Dermis microvascular lymphatic vessel endothelial cell (primary cell): ENCODE measurements around the gene CELA3B. TPM values are rescaled to one million over a fixed set of nuclear protein-coding genes. Genes with fewer than 3 reads are reported as not detected.
A peak's percentile ranks its signal among the peaks of the same experiment; 100 is the strongest.
"Not testable (repeated sequence)": the region's sequence is repeated elsewhere in the genome, so short reads cannot be mapped to it uniquely, and the experiment has no call there.

Experiments used
- DNase-seq, 2 donors: peaks; one replicate each; pipeline versions ENCODE4 v3.0.0 to v3.0.0-alpha.2; 2010; ENCODE audit warnings: low read depth in 2 of 2
- total RNA-seq: library from RNA; depleted of rRNA; stranded (reverse); fragments of >200 nt; gene quantifications from 2 replicates; pipeline ENCODE4 v1.2.1, GENCODE V29; 2014

CELA3B gene
- total RNA-seq, 1 donor from 2014 or later = 0.13 TPM

DNA sequence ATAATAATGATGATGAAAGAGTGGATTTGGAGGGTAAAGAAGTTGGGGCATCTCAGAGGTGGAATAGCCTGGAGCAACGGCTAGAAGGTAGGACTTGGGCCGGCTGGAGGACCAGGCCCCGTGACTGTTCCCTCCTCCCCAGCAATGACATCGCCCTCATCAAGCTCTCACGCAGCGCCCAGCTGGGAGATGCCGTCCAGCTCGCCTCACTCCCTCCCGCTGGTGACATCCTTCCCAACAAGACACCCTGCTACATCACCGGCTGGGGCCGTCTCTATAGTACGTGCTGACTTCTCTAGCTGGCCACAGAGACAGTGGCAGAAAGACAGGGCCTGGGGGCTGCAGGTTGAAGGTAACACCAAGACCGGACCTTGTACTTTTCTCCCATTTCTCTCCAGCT is 29.9 kb downstream of the CELA3B start:
- not testable (repeated sequence) for DNase-seq

DNA sequence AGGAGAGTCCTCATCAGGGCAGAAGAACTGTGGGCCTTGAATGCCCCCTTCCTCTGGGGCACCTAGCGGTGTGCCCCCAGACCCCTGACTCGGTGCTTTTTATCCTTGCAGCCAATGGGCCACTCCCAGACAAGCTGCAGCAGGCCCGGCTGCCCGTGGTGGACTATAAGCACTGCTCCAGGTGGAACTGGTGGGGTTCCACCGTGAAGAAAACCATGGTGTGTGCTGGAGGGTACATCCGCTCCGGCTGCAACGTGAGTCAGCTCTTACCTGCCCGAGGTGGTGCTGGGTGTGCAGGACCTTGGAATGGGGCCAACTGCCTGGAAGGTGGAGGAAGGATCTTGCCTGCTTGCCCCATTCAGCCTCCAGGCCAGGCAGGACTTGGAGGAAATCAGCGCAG is 30.4 kb downstream of the CELA3B start:
- not testable (repeated sequence) for DNase-seq

DNA sequence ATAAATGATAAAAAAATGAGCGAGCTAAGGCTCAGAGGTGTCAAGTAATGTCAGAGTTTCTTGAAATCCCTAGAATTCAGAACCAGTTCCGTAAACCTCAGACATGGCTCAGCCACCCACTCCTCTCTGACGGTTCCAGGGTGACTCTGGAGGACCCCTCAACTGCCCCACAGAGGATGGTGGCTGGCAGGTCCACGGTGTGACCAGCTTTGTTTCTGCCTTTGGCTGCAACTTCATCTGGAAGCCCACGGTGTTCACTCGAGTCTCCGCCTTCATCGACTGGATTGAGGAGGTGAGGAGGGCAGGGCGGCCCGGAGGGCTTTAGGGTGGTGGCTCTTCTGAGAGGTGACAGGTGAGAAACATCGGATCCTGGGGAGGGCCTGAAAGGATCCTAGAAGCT is 32.7 kb downstream of the CELA3B start:
- DNase-seq = not testable (repeated sequence)

DNA sequence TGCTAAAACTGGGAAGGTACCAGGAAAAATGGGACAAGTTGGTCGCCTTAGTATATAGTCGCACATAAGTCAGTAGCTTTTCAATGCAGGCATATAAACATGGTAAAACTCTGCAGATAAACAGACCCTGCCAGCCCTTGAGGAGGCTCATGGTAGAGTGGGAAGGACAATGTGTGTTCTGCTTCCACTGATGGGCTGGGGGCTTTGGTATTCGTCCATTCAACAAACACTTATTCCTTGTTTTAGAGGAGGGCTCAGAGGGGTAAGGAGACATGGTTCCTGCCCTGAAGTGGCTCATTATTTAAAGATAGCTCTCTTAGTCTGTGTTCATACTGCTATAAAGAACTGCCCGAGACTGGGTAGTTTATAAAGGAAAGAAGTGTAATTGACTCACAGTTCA is 35.9 kb downstream of the CELA3B start:
- DNase-seq = not testable (repeated sequence)

DNA sequence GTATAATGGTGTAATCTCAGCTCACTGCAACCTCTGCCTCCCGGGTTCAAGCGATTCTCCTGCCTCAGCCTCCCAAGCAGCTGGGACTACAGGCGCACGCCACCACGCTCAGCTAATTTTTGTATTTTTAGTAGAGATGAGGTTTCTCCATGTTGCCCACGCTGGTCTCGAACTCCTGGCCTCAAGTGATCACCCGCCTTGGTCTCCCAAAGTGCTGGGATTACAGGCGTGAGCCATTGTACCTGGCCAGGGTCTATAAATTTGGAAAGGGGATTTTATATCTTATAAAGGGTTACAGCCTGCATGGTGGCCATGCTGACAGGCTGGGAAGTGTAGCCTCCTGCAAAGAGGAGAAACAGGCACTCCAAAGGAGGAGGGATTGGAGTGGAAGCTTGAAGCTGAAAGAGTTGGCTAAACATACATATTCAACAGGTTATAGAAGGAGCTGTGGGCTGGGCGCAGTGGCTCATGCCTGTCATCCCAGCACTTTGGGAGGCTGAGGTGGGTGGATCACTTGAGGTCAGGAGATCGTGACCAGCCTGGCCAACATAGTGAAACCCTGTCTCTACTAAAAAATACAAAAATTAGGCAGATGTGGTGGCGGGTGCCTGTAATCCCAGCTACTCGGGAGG is 37.9 kb downstream of the CELA3B start:
- DNase-seq = not testable (repeated sequence)

DNA sequence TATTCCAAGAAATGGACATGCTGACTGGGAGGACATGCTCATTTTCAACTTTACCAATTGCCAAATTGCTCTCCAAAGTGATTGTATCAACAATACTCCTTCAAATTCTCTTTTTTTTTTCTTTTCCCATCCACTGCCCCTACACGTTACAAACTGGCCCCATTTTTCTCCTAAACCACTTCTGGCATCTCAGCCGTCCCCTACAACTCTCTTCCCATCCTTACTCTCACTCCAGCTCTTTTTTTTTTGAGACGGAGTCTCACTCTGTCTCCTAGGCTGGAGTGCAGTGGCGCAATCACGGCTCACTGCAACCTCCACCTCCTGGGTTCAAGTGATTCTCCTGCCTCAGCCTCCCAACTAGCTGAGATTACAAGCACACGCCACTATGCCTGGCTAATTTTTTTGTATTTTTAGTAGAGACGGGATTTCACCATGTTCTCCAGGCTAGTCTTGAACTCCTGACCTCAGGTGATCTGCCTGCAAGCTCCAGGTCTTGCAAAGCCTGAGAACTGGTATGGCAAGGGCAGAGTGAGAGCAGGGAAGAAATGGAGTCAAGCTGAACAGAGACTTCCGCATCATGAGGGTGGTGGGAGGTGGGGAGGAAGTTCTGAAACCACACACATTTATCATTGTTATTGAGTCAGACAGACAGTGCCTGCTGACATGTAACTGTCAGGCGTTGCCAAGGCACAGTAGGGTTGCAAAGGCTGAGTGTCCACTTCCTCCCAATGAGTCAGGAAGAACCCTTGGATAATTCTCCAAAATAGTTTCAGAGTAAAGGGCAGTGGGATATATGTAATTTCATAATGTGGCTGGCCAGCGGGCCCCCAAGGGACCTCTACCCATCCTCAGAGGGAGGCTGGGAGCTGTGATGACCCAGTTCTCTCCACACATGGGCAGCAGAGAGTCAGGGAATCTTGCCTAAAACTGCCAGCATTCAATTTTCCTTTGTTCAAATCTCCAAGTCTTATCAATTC is 42.0 kb downstream of the CELA3B start:
- peak in 1 of 2 donors; percentile 89 for DNase-seq

DNA sequence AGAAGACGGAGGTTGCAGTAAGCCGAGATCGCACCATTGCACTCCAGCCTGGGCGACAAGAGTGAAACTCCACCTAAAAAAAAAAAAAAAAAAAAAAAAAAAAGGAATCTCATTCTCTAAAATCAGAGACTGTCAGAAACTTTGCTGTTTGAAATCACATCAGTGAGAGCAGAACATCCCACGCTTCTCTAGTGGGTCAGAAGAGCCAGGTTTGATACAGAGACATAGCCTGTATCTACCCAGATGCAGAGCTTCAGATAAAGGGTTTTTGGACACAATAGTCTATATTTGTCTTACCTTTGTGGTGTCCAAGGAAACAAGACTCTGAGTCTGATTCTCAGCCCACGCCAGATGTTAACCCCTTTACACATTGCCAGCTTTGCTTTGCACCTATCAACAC is 44.2 kb downstream of the CELA3B start:
- no peak for DNase-seq

DNA sequence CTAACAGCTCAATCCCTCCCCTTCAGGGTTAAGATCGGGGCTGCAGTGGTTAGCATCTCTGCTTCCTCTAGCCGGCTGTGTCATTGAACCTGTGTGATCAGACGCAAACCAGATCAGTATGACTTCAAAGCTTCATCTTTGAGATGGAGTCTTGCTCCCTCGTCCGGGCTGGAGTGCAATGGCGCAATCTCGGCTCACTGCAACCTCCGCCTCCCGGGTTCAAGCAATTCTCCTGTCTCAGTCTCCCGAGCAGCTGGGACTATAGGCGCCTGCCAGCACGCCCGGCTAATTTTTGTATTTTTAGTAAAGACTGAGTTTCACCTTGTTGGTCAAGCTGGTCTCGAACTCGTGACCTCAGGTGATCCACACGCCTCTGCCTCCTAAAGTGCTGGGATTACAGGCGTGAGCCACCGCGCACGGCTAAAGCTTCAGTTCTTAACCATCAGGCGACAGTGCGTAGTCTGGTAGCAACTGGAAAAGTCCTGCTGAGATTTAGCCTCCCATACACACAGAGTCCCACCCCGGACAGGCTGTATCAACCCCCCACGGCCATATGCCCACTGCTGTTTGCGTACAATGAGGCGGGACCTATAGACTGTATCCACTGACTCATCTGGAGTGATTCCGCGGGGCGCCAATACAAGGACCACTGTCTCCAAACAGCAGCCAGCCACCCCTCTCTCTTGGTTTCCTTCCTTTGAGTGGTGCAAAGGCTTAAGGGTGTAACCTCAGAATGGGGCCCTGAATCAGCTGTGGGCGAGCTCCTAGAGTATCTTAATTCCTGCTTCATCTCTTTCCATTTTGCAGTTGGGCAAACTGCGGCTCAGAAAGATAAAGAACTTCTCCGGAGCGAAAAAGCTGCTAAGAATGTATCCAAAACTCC is 47.9 kb downstream of the CELA3B start:
- DNase-seq = peak; percentile 48 to 87

DNA sequence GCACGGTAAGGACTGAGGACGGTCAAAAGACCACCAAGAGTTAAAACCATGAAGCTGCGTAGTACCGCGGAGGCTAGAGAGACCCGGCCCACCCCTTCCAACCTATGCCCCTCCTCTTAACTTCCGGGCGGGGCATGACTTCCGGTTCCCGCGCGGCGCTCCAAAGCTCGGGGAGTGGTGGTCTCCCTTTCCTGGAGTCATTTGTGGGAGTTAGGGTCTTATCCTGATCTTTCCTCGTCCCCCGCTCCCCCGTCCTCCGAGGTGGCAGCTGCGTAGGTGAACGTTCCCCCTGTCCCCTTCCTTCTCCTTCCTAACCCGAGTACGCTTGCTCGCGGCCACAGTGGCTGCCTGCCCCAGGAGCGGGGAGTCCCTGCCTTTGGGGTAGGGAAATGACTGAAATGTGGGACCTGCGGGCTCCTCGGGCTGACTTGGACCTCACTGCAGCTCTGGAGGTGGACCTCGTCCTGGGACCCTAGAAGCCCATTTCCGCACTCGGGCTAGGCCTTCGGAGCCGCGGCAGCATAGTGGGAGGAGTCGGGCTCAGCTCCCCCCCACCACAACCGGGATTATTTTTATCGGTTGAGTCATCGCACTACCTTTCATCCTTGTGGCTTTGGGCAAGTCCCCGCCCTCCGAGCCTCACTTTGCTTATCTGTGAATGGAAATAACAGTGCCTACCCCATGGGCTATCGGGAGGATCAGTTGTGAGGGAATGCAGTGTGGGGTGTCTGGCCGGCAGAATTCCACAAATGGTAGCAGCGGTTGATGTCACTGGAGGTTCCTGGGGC is 48.7 kb downstream of the CELA3B start:
- DNase-seq = peak; percentile 87 to 88

DNA sequence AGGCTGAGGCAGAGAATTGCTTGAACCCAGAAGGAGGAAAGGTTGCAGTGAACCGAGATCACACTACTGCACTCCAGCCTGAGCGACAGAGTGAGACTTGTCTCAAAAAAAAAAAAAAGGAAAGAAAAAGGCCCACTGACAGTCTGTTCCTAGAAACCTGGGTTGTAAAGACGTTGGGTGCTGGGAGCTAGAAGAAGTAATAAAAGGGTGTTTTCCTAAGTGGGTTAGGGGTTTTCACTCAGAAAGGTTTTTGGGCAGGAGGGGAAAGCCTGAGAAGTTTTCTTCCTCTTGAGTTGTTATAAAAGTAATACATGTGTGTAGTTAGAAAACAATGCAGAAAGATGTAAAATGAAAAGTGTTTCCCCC is 50.1 kb downstream of the CELA3B start:
- DNase-seq = no peak

DNA sequence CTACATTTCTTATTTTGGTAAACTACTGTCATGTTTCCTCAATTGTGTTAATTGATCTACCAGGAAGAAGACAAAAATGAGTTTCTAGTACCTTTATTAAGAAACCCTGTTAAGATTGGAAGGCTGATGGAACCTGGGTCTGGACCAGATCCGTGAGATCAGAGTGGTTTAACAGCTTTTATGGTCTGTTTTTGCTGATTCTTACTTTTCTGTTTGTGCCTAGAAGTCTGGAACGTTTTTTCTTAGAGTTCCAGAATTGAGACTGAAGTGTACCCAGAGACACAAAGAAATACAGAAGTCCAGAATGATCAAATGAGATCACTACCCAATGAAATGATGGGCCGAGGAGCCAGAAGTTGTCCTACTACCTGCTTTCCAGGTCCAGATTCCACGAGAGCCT is 53.2 kb downstream of the CELA3B start:
- no peak for DNase-seq

DNA sequence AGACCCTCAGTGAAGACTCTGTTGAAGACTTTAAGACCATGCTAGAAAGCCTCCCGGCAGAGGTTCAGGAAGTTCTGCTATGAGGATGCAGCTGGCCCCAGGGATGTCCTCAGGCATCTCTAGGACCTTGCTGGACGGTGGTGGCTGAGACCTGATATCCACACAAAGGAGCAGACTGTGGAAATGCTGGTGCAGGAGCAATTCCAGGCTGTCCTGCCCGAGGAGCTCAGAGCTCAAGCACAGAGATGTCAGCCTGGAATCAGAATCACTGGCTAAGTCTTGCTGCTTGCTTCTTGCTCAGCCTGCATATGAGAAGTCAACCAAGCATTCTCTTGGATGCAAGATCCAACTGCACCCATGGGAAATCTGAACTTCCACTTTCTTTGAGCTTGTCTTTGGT is 53.7 kb downstream of the CELA3B start:
- no peak for DNase-seq

DNA sequence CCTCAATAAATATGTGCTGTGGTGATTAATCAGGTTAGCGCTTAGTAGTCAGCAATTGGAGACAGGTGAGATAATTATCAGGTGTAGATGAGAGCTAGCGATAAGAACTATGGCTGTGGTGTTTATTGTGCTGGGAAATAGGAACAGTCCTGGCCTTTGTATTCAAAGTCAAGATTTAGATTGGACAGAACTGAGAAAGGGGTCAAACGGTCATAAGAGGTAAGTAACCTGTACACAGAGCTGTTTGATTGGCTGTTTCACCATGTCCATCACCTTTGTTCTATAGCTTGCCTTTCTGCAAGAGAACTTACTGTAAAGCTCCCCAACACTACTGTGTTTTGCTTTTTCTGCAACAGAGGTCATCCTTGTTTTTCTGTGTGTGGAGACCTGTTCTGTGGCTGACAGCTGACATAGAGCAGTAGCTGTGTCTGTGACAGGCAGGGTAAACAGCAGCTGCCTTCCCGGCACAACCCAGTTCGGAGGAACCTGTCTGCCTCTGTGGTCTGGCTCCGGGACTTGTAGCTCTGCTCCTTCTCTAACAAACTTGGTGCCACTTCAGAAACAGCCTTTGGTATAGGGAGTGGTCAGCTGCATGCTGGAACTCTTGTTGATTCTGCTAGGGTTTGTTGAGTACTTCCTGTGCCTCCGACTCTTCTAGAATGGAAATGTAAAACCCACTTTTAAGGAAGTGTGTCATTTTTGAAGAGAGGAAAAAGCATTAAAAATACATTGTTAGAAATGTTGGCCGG is 54.6 kb downstream of the CELA3B start:
- peak in 1 of 2 donors; percentile 28 for DNase-seq

DNA sequence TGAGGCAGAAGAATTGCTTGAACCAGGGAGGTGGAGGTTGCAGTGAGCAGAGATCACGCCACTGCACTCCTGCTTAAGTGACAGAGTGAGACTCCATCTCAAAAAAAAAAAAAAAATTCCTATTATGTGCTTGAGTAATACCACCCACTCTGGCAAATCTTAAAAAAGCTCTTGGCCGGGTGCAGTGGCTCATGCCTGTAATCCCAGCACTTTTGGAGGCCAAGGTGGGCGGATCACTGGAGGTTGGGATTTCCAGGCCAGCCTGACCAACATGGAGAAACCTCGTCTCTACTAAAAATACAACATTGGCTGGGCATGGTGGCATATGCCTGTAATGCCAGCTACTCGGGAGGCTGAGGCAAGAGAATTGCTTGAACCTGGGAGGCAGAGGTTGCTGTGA is 58.0 kb downstream of the CELA3B start:
- not testable (repeated sequence) for DNase-seq

DNA sequence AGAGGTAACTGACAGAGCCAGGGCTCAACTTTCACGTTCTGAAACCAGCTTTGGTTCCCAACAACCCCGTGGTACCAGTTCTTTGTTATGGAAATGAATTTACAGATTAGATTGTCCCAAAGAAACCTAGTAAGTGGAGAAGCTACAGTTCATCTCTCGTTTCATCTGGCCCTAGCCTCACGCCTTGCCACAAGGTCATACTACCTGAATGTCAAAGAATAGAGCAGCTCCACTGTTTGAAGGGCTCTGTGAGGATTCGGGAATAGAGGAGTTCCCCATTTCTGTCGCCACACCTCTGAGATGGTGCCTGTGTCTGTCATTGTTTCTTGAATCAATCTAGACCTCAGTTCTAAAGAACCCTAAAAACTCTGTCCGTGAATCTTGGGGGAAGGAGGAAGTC is 60.7 kb downstream of the CELA3B start:
- DNase-seq = no peak

DNA sequence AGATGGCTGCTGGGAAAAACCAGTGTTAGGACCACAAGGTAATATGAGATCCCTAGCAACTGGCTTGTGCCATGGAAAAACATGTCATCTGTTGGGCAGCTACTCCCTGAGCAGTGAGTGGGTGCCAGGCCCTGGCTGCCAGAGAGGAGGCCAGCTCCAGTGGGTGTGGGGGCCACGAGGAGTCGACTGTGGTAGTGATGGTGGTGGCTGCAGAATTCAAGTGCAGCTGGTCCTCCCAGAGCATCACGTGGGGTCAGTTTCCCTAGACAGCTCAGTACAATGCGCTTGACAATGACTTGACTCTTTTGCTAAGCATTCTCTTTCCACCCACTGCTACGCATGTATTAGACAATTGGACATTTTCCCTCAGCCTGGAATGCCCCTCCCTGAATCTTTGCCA is 61.2 kb downstream of the CELA3B start:
- no peak for DNase-seq
